GM18508 (cell line): ENCODE data around the gene SH3BP5L.

ENCODE experiments used
- ATAC-seq: cut with Tn5 transposase; IDR thresholded peaks from one replicate; pipeline ENCODE4 v1.9.1; 2021; ENCODE audit warnings: moderate number of reproducible peaks; ENCODE audit not compliant: insufficient read depth, unreplicated experiment

SH3BP5L gene

DNA sequence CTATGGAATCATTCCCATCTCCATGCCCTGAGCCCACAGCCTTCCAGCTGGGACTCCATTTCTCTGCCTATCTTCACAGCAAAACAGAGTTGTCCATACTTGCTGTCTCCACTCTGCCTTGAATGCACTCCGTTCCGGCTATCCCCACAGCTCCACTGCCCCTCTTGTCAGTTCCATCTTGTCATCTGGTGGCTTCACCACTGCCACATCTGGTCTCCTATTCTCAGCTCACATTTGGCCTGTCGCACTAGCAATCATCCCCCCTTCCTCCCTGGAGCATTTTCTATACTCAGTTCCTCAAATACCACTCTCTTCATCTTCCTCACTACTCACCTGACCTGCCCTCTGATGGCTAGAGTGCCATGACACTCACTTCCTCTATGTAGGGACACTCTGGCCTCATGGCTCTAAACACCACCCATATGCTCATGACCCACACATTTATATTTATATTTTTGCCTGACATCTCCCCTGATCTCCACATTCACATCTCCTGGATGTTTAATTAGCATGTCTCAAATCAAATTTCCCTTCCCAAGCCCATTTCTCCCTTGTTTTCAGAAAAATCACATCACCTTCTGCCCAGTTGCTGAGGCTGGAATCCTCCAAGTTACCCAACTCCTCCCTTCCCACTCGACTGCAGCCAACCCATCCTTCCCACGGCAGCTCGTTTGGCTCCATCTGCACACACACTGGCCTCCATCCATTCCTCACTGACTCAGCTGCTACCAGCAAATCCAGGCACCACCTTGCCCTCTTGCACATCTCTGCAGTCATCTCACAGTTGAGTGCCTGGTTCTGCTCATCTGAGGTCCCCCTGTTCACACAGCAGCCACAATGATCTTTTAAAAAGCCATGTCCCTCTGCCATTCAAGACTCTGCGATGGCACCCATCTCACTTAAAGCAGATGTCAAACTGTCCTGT, 27.0 kb upstream of the SH3BP5L start:
- no peak for ATAC-seq

DNA sequence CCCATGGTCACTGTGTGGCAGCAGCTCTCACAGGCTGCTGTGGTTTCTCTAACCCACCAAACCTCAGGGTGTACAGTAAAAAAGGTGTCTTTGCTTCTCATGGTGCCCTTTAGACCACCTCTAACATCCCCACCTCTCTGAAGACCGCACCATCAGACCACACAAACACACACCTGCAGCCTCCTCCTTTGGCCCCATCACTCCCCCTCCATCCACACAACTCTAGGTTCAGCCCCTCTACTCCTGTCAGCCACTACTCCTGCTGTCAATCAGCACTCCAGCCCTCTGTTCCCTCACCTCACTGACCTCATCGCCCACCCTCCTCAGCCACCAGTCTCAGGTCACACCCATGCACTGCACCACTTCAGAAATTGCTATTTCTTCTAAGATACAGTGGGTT, 25.7 kb upstream of the SH3BP5L start:
- no peak for ATAC-seq

DNA sequence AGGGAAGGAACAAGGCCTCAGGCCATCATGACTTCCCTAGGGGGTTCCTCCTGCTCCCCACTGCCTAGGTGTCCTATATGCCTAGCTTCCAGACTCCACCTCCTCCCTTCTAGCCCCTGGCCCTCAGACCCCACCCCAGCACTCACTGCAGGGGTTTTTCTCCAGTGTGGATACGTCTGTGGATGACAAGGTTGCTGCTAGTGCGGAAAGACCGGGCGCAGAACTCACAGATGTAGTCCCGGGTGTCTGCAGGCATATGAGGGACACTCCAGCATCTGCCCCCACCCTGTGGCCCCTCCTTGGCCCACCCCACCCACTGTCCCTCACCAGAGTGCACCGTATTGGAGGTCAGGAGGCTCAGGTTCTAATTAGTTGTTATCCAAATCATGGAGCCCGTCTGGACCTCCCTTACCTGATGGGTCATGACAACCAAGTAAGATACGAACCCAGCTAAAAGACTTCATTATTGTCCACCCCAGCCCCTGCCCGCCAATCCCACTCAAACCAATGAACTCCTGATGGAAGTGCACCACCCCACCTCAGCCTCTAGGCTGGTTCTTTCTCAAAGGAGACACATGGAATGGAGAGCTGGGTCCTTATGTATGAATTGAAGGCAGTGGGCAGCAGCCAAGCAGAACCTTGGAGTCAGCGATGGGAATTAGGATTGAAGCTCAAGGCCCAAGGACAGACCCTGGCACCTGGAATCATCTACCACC, 25.0 kb upstream of the SH3BP5L start:
- ATAC-seq = no peak

GRCh38 chr1:248850124-248850523, 24.4 kb upstream of the SH3BP5L start:
- no peak for ATAC-seq

DNA sequence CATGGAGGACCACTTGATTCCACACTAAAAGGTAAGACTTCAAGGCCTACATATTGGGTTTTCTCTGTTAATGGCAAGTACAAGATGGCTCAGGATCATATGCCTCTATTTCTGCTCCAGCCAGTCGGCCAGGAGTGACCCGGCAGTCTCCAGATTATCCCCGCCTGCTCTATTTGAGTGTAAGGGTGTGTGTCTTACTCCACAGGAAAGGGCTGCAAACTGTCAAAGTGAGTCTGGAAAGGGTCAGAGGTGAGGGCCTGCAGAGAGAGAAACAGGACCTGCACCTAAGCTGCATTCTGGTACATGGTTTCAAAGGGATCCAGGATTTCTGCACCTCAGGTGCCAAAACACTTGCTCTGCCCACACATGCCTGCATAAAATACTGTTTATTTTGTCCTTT, 23.9 kb upstream of the SH3BP5L start:
- ATAC-seq = no peak

DNA sequence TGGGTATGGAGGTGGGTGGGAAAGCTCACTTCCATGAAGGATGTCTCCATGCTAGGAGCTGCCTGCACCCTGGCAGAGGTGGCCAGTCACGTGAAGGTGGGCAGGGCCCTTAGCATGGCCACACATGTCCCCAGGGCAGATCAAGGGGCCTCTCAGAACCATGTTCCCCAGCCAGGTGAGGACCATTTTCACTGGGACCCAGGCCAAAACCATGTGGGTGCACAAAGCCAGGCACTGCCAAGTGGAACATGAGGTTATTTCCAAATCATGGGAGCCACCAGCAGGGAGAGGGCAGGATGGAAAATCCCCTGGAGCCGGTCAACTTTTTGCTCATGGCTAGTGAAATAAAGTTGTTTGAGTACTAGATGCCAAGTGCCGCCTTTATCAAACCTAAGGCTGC, 23.4 kb upstream of the SH3BP5L start:
- ATAC-seq = no peak

DNA sequence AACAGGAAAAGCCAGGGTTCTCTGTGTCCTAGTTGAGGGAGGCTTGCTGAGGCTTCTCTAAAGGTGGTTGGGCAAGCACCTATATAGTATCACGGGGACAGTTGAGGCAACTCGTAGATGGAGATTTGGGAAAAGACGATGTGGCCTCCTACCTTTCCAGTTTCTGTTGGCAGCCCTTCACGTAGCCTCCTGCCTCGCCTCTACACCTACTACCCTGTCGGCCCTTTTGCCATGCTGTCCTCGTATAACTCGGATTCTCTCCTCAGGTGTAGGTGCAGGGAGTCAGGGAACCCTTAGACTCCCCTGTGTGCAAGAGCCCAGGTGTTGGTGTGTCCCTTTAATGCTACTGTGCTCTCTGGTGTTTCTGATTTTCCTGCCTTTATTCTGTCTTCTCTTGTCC, 22.9 kb upstream of the SH3BP5L start:
- ATAC-seq = no peak

- no peak for ATAC-seq
Observed at GRCh38 chr1:248847956-248848561, 22.3 kb upstream of the SH3BP5L start.

DNA sequence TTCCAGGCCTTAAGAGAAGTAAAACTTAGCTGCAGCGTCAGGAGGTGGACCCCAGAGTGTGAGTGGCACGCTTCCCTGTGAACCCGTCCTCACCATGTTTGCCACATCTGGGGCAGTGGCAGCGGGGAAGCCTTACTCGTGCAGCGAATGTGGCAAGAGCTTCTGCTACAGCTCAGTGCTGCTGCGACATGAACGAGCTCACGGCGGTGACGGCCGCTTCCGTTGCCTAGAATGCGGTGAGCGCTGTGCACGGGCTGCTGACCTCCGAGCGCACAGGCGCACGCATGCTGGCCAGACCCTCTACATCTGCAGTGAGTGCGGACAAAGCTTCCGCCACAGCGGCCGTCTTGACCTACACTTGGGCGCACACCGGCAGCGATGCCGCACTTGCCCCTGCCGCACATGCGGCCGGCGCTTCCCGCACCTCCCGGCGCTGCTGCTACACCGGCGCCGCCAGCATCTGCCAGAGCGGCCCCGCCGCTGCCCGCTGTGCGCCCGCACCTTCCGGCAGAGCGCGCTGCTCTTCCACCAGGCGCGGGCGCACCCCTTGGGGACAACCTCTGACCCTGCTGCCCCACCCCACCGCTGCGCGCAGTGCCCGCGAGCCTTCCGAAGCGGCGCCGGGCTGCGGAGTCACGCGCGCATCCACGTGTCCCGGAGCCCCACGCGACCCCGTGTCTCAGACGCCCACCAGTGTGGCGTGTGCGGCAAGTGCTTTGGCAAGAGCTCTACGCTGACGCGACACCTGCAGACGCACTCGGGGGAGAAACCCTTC, 21.7 kb upstream of the SH3BP5L start:
- ATAC-seq = no peak

- ATAC-seq = no peak
Observed at GRCh38 chr1:248844526-248844925, 18.8 kb upstream of the SH3BP5L start.

DNA sequence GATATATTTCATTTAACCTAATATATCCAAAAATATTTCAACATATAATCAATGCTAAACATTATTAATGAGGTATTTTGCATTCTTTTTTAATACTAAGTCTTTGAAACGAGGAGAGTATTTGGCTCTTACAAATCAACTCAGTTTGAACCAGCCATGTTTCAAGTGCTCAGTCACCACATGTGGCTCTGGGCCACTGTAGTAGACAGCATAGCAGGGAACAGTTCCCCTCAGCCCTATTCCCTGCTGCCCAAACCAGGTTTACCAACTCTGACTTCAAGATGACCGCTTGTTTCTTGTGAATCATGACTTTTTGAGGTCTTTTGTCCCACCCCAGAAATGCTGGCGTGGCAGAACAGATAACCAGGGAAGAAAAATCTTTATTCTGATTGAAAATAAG, 18.0 kb upstream of the SH3BP5L start:
- ATAC-seq = no peak

DNA sequence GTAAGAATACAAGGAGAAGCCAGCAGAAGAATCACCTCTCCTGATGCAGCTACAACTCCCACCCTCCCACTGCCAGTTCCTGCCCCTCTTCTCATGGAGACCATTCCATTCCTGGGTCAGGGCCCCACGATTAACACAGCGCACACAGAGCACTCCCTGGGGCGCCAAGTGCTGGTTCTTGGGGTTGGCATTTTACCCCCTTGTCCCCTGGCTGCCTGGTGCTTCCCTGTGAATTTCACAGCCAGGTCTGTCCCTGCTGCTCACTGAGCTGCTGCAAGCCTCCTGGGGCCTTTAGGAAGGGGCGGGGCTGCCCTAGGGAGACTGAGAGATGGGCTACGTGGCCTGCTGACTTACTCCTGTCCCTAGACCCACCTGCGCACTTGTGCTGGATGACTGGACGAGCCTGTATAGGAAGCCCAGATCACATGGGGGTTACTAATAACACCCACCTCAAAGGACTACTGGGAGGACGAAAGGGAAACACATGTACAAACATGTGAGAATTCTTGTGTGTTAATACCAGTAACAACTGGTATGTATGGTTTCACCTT, 17.1 kb upstream of the SH3BP5L start:
- ATAC-seq = no peak

DNA sequence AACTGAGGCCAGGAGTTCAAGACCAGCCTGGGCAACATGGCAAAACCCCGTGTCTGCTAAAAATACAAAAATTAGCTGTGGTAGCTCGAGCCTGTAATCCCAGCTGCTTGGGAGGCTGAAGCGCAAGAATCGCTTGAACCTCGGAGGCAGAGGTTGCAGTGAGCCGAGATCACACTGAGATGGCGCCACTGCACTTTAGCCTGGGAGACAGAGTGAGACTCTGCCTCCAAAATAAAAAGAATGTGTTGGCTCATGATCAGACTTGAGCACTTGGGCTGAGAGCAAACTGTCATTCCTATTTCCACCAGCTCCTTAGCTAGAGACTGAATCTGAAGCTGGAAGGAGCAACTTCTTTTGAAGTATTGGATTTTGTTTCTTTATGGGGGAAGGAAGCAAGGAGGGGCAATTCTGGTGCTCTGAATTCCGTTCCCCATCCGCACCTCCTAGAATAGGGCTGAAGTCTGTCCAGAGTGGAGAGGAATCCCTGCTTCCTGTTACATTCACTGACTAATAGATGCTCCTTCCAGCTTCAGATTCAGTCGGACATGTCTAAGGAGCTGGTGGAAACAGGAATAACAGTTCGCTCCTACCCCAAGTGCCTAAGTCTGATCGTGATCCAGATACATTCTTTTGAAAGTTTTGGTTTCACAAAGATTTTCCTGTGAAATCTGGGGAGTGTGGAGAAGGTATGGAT, 16.1 kb upstream of the SH3BP5L start:
- ATAC-seq = no peak

GRCh38 chr1:248840946-248841345, 15.2 kb upstream of the SH3BP5L start:
- no peak for ATAC-seq

DNA sequence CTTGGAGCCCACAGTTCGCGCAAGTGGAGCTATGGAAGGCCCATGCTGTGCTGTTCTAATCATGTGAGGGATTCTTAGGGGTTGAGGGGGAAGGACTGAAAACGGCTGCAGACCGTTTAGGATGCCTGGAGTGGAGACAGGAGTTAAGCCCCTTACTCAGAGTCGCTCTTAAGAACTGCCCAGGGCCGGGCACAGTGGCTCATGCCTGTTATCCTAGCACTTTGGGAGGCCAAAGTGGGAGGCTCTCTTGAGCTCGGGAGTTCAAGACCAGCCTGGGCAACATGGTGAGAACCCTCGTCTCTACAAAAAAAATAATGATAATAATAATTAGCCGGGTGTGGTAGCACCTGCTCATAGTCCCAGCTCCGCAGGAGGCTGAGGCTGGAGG, 13.4 kb upstream of the SH3BP5L start:
- ATAC-seq = no peak

DNA sequence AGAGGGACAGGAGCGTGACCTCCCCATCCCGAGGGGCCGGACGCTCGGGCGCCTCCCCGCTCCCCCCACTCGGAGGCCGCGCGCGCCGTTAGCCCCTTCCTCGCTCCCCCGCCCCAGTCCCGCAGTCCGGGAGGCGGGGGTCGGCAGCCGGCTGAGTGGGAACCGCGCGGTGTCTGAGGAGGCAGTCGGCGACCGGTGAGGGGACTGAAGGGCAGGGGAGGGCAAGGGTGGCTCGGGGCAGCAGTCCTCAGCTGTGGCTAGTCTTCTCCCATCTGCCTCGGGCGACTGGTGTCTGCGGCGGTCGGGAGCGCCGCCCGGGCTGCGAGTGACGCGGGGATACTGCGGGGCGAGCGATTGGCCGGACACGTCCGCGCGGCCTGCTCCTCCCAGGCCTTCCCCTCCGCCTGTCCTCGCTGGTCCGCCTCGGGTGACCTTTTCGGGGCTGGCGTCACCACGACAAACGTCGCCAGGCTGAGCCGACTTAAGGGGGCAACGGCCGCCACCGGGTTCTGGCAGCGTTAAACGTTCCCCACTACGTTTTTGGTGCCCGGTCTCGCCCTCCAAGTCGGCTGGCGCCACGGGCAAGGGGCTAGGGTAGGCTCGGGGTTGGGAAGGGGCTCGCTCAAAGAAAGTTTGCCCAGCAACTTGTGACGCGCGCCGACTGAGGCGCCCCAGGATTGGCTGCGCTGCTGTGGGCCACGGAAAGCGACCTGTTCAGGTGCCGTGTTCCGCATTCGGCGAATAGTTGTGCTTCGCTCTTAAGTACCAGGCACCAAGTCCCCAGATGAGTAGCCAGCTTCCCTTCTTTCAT, 12.8 kb upstream of the SH3BP5L start:
- peak; percentile 56 for ATAC-seq

DNA sequence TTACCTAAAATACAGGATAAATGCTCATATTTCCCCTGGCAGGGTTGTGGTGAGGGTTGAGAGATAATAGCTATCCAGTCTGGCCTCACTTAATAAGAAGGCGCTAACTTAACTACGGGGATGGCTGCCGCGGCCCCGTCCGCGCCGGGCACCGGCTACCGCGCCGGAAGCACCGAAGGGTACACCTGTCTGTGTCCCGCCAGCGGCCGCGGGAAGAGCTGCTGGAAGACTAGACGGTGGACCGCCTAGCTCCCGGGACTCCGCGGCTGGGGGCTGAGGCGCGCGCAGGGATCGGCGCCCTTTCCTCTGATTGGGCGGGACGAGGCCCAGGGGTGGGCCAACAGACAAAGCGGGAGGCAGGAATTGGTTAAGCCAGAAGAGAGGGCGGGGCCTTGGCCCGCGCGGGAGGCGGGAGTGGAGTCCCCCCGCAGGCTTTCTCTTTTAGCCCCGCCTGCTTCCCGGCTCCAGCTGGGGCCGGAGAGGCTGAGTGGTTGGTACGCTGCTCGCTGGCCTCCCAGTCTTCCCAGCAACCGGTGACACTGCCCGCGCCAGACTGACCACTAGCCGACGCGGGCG, 12.2 kb upstream of the SH3BP5L start, which contains the start of gene ZNF672:
ZNF672 (plus strand) TSS at position 444 of the 576 bp plus-strand sequence. CDS start 9,051 bp downstream, outside the sequence.
- peak; percentile 64 for ATAC-seq

GRCh38 chr1:248837045-248837780, 11.5 kb upstream of the SH3BP5L start:
- no peak for ATAC-seq
